Tibial nerve (tissue), 4 donors: Measurements from ENCODE around the gene MCC. TPM values are rescaled to one million over a fixed set of nuclear protein-coding genes. Genes with fewer than 3 reads are reported as not detected.

Experiments
- DNase-seq, 2 donors: peaks; one replicate each; pipeline ENCODE4 v3.0.0-alpha.2; 2019; ENCODE audit warnings: low spot score in 2 of 2
- H3K27ac ChIP-seq, 4 donors: fragments of 200-600 bp; sonication (generic) in 3 of 4; one replicate each; pipeline ENCODE4 v1.5.1; 2017 to 2019; ENCODE audit warnings: mild to moderate bottlenecking in 1 of 4
- H3K27me3 ChIP-seq, 2 donors: fragments of 200-600 bp; sonication (generic) in 1 of 2; one replicate each; pipeline versions ENCODE4 v1.5.1 to v1.6.0; 2017 to 2019
- H3K36me3 ChIP-seq, 3 donors: fragments of 200-600 bp; sonication (generic); one replicate each; pipeline ENCODE4 v1.5.1; 2018 to 2019
- H3K4me1 ChIP-seq, 4 donors: fragments of 200-600 bp; sonication (generic) in 3 of 4; one replicate each; pipeline ENCODE4 v1.5.1; 2017 to 2019
- H3K4me3 ChIP-seq, 4 donors: fragments of 200-600 bp; sonication (generic) in 3 of 4; one replicate each; pipeline ENCODE4 v1.5.1; 2017 to 2019; ENCODE audit warnings: mild to moderate bottlenecking in 1 of 4, moderate library complexity in 1 of 4
- H3K9me3 ChIP-seq, 4 donors: fragments of 200-600 bp; sonication (generic) in 3 of 4; one replicate each; pipeline ENCODE4 v1.5.1; 2017 to 2019
- EP300 ChIP-seq, 2 donors: sonication (generic); formaldehyde crosslinking; IDR thresholded peaks; one replicate each; pipeline ENCODE4 v1.6.1; 2017; ENCODE audit warnings: antibody characterized with exemption in 2 of 2, mild to moderate bottlenecking in 1 of 2
- POLR2A ChIP-seq, 2 donors: fragments of 450-650 bp; IDR thresholded peaks; one replicate each; pipeline ENCODE4 v1.6.1; 2017; ENCODE audit warnings: antibody characterized with exemption in 2 of 2, mild to moderate bottlenecking in 2 of 2, moderate library complexity in 2 of 2
- WGBS, 2 donors: methylation state at CpG; one replicate each; pipeline ENCODE4 v1.1.5; 2018; 5-methylcytosine and 5-hydroxymethylcytosine counted together
- total RNA-seq, 4 donors: library from RNA; depleted of rRNA; stranded (reverse); fragments of >200 nt; gene quantifications; one replicate each; pipeline ENCODE4 v1.1.0, GENCODE V29; 2016
- TF ChIP-seq, protein P1 (sequence below), 5 experiments: fragments of 200-600 bp in 3 of 5; fragments of 450-650 bp in 2 of 5; sonication (generic) in 3 of 5; IDR thresholded peaks; one replicate each; pipeline ENCODE4 v1.5.1; 2016 to 2019; ENCODE audit warnings: antibody characterized with exemption in 5 of 5, mild to moderate bottlenecking in 3 of 5, moderate library complexity in 2 of 5

MCC gene
- total RNA-seq, 4 donors from 2014 or later: 55.5 to 122 (median 80.9) TPM

DNA sequence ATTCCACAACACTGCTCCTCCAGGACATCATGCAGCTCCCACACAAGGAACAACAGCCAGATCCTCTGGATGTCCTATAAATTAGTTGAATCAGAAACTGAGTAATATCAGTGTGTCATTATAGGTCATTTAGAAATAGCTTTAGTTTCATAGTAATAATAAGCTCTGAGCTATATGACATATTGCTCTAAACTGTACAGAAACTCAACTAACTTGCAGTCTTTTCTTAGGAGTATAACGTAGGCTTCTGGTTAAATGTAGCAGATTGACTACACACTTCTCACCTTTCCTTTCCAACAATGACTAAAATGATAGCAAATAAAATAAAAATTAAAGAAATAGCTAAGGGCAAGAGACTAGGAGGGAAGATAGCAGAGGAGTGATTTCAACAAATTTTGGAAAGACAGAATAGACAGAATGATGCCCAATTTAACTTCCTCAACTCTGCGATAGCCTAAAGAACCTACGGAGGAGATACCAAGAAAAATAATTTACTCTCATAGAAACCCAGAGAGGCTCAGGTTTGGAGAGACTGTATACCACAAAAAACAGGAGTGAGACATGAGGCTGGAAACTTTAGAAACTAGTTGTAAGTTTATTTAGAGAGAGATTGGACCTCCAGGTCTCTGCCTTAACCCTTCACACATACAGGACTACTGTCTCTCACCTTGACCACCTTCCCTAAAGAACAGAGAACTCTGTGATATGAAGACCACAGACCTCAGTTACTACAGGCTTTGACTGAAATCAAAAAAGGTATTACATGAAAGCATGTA, 247.1 kb downstream of the MCC start:
- H3K4me1 ChIP-seq: peaks cover 0 to 17% (median 0%) of the 10 kb centered on the region in 4 donors
- no peak overlapping the region for H3K27ac ChIP-seq
- H3K9me3 ChIP-seq: no peaks in the 10 kb centered on the region
- no peaks in the 10 kb centered on the region for H3K27me3 ChIP-seq
- H3K36me3 ChIP-seq: no peaks in the 10 kb centered on the region
- TF ChIP-seq, protein P1, sequence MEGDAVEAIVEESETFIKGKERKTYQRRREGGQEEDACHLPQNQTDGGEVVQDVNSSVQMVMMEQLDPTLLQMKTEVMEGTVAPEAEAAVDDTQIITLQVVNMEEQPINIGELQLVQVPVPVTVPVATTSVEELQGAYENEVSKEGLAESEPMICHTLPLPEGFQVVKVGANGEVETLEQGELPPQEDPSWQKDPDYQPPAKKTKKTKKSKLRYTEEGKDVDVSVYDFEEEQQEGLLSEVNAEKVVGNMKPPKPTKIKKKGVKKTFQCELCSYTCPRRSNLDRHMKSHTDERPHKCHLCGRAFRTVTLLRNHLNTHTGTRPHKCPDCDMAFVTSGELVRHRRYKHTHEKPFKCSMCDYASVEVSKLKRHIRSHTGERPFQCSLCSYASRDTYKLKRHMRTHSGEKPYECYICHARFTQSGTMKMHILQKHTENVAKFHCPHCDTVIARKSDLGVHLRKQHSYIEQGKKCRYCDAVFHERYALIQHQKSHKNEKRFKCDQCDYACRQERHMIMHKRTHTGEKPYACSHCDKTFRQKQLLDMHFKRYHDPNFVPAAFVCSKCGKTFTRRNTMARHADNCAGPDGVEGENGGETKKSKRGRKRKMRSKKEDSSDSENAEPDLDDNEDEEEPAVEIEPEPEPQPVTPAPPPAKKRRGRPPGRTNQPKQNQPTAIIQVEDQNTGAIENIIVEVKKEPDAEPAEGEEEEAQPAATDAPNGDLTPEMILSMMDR (IDR thresholded peaks at IDR 0.05): no peak
- no peak for TF ChIP-seq POLR2A (IDR thresholded peaks at IDR 0.05)
- no peak for TF ChIP-seq EP300 (IDR thresholded peaks at IDR 0.05)
- DNase-seq: no peak
- 91 to 94% methylated on average over 3 of the region's 3 CpGs for WGBS, 2 donors
- no peak overlapping the region for H3K4me3 ChIP-seq

- H3K9me3 ChIP-seq: no peaks in the 10 kb centered on the region
- DNase-seq: no peak
- no peaks in the 10 kb centered on the region for H3K36me3 ChIP-seq
- H3K27me3 ChIP-seq: no peaks in the 10 kb centered on the region
- H3K4me1 ChIP-seq: peaks cover 0 to 14% (median 2%) of the 10 kb centered on the region in 4 donors
- WGBS, 2 donors: 96 to 99% methylated on average over 4 of the region's 4 CpGs
- H3K27ac ChIP-seq: no peak overlapping the region
- TF ChIP-seq POLR2A (IDR thresholded peaks at IDR 0.05): no peak
- TF ChIP-seq, protein P1 (IDR thresholded peaks at IDR 0.05): no peak
- no peak for TF ChIP-seq EP300 (IDR thresholded peaks at IDR 0.05)
- H3K4me3 ChIP-seq: no peak overlapping the region
Observed at GRCh38 chr5:113240032-113240431, 248.2 kb downstream of the MCC start.

DNA sequence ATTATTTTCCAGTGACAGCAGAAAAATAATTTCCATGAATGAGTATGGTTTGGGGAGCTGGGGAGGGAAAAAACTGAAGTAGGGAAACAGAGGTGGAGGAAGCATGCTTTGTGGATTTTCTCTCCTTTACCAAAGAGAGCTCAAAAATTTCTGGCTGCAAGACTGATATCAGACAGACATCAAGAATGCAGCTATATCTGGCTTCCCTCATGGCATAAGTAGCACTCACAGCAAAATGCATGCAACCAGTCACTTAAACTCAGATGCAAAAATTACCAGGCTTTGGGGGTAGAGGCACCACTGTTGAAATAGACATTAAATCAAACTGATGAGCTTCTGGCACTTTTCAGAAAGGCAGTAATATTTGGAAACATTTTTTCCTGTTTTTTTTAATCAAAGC, 250.4 kb downstream of the MCC start:
- H3K9me3 ChIP-seq: no peaks in the 10 kb centered on the region
- TF ChIP-seq, protein P1 (IDR thresholded peaks at IDR 0.05): no peak
- no peak overlapping the region for H3K27ac ChIP-seq
- no peaks in the 10 kb centered on the region for H3K36me3 ChIP-seq
- no peak overlapping the region for H3K4me3 ChIP-seq
- DNase-seq: no peak
- H3K27me3 ChIP-seq: no peaks in the 10 kb centered on the region
- peaks cover 0 to 24% (median 9%) of the 10 kb centered on the region in 4 donors for H3K4me1 ChIP-seq

GRCh38 chr5:113236536-113237288, 251.5 kb downstream of the MCC start:
- H3K27ac ChIP-seq: no peak overlapping the region
- H3K36me3 ChIP-seq: no peaks in the 10 kb centered on the region
- TF ChIP-seq EP300 (IDR thresholded peaks at IDR 0.05) (no peak), POLR2A (IDR thresholded peaks at IDR 0.05) (no peak)
- TF ChIP-seq, protein P1 (IDR thresholded peaks at IDR 0.05): no peak
- H3K9me3 ChIP-seq: no peaks in the 10 kb centered on the region
- DNase-seq: no peak
- no peaks in the 10 kb centered on the region for H3K27me3 ChIP-seq
- H3K4me3 ChIP-seq: no peak overlapping the region
- WGBS, 2 donors: 74 to 79% methylated on average over 10 of the region's 10 CpGs
- peaks cover 0 to 36% (median 12%) of the 10 kb centered on the region in 4 donors for H3K4me1 ChIP-seq

- TF ChIP-seq POLR2A (IDR thresholded peaks at IDR 0.05): no peak
- TF ChIP-seq, protein P1 (IDR thresholded peaks at IDR 0.05): no peak
- TF ChIP-seq EP300 (IDR thresholded peaks at IDR 0.05): no peak
- no peak for DNase-seq
- WGBS, 2 donors: 95 to 98% methylated on average over 4 of the region's 4 CpGs
Observed at GRCh38 chr5:113235884-113236283, 252.4 kb downstream of the MCC start.

More at GRCh38 chr5:113235884-113236283, 252.4 kb downstream of the MCC start:
- no peaks in the 10 kb centered on the region for H3K36me3 ChIP-seq
- H3K9me3 ChIP-seq: no peaks in the 10 kb centered on the region
- no peaks in the 10 kb centered on the region for H3K27me3 ChIP-seq
- no peak overlapping the region for H3K27ac ChIP-seq
- H3K4me1 ChIP-seq: peaks cover 0 to 44% (median 15%) of the 10 kb centered on the region in 4 donors
- H3K4me3 ChIP-seq: no peak overlapping the region
